HG03575 (cell line): ENCODE data around the gene FNDC5.

ENCODE experiments used
- ATAC-seq: cut with Tn5 transposase; IDR thresholded peaks from one replicate; pipeline ENCODE4 v1.9.1; 2021; ENCODE audit not compliant: unreplicated experiment, insufficient number of reproducible peaks, low FRiP score; ENCODE audit errors: extremely low read depth

Gene FNDC5

DNA sequence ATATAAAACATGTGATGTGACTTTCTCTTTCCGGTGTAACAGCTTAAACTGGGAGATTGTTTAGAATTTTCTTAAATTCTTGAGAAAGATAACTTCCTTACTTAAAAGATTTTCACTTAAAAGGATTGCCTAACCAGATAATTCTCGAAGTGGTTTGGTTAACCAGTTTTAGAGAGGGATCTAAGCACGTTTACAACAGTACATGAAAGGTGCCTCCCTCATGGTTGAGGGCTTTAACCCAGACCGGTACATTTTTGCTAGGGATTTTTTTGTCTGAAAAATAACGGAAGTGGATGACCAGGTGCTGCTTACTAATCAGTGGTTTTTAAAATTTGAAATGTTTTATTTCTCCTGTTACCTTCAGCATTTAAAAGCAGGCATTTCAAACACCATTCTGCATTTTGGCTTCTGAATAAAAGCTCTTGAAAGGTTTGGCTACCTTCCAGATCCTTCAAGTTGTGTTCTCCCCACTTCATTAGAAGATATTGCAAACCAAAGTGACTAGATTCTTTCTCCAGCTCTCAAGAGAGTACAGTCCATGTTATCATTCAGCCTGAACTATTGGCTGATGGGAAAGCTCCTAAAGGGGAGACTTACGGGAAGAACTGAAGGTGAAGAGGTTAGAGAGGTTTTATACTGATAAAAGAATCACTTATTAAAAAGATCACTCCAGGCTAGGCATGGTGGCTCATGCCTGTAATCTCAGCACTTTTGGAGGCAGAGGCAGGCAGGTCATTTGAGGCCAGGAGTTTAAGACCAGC, 40.4 kb downstream of the FNDC5 start:
- no peak for ATAC-seq

- no peak for ATAC-seq
Observed at GRCh38 chr1:32828341-32828740, 42.4 kb downstream of the FNDC5 start.

- ATAC-seq: no peak
Observed at GRCh38 chr1:32825181-32825580, 45.5 kb downstream of the FNDC5 start.

GRCh38 chr1:32818804-32819541, 51.7 kb downstream of the FNDC5 start:
- ATAC-seq: no peak

DNA sequence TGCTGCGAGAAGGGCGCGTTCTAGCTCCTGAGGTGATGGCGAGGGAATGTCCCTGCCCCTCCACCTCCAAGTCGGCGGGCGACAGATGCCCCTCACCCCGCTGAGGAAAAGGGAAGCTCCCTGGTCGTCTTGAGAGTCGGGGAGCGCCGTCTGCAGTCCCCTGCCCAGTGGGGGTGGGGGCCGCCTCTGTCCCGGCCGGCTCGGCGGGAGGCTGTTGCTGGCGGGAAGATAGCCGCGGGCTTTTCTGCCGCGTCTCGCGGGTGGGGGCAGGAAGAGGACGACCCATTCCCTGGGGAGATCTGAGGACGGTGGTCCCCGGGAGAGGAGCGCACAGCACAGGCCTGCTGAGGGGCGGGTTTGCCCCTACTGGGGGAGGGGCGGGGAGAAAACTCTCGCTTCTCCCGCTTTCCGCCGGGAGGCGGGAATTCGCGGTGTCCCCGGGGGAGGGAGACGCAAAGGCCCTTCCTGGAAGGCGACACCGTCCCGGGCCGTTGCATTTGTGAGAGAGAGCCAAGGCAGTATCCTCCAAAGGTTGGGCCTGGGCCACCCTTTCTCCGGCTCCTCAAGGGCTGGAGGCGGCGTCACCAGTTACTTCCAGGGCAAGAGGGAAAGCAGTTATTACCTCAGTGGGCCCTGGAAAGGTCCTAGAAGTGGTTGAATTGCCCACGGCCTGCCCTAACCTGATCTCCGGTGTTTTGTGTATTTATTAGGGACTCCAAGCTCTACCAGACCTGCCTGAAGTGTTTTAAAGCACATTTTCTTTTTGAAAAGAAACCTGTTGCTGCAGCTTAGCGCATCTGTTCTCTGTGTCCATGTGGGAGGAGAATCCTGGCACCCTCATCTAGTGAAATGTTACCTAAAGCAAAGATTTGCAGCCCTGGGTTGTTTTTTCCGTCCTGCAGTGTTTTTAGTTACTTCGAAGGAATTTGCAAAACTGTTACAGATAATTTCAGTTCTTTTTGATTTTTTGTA, 52.6 kb downstream of the FNDC5 start:
- no peak for ATAC-seq

GRCh38 chr1:32817159-32817814, 53.4 kb downstream of the FNDC5 start, which contains the start of the genes S100PBP and YARS1:
Gene S100PBP (plus strand): TSS chr1:32817653. CDS start chr1:32826100, 8,447 bp downstream.
Gene YARS1 (minus strand): TSS chr1:32817358. CDS start chr1:32817244, 114 bp downstream.
- peak; percentile 41 for ATAC-seq

DNA sequence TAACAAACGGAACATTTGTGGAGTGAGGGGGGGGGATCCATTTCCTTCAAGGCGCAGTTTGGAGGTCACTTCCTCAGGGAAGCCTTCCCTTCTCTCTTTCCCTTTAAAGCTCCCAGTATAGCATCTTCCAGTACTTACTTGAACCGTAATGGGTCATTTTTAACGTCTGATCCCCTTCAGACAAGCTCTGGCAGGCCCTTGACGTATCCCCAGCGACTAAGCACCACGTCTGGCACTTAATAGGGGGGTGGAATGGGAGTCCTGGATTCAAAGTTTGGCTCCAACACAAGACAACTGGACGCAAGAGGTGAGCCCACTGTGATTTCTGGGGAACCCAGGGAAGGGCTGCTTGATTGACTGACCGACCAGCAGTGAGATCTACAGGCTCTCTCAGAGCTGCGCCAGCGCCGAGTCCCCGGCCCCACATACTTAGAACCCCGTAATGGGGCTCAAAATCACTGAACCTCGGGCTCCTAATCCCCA, 54.0 kb downstream of the FNDC5 start:
- peak; percentile 7 for ATAC-seq

- ATAC-seq: no peak
Observed at GRCh38 chr1:32813941-32814739, 56.6 kb downstream of the FNDC5 start.
